ENCODE results near the gene FGF14.

The FGF14 gene

GRCh38 chr13:102227741-102228140 lies 174.1 kb downstream of the FGF14 start:
- no peaks in the 10 kb centered on the region for H3K36me3 ChIP-seq (ENCODE audit: control insufficient read depth, insufficient read depth, low read length)
- no peak for TF ChIP-seq CTCF (IDR thresholded peaks at IDR 0.05; ENCODE audit: insufficient read depth, low read length, poor library complexity, severe bottlenecking)
- no peak for DNase-seq (ENCODE audit: extremely low read depth, insufficient read length)
- no peaks in the 10 kb centered on the region for H3K27me3 ChIP-seq (replicated peaks; ENCODE audit: control insufficient read depth, insufficient read depth, low read length)
- no peak overlapping the region for H3K4me3 ChIP-seq (replicated peaks; ENCODE audit: low read depth, low read length)

- no peak overlapping the region for H3K4me3 ChIP-seq (replicated peaks; ENCODE audit: low read depth, low read length)
- no peaks in the 10 kb centered on the region for H3K27me3 ChIP-seq (replicated peaks; ENCODE audit: control insufficient read depth, insufficient read depth, low read length)
- no peak for DNase-seq (ENCODE audit: extremely low read depth, insufficient read length)
- H3K36me3 ChIP-seq (ENCODE audit: control insufficient read depth, insufficient read depth, low read length), result no peaks in the 10 kb centered on the region
- TF ChIP-seq CTCF (IDR thresholded peaks at IDR 0.05; ENCODE audit: insufficient read depth, low read length, poor library complexity, severe bottlenecking), result no peak
Measured at GRCh38 chr13:102226591-102226990, 175.3 kb downstream of the FGF14 start.

GRCh38 chr13:102225892-102226291 lies 176.0 kb downstream of the FGF14 start:
- TF ChIP-seq CTCF (IDR thresholded peaks at IDR 0.05; ENCODE audit: insufficient read depth, low read length, poor library complexity, severe bottlenecking), result no peak
- no peak overlapping the region for H3K4me3 ChIP-seq (replicated peaks; ENCODE audit: low read depth, low read length)
- DNase-seq (ENCODE audit: extremely low read depth, insufficient read length), result no peak
- no peaks in the 10 kb centered on the region for H3K36me3 ChIP-seq (ENCODE audit: control insufficient read depth, insufficient read depth, low read length)
- no peaks in the 10 kb centered on the region for H3K27me3 ChIP-seq (replicated peaks; ENCODE audit: control insufficient read depth, insufficient read depth, low read length)

- Histone ChIP-seq H3K27me3 (replicated peaks; ENCODE audit: control insufficient read depth, insufficient read depth, low read length) (no peaks in the 10 kb centered on the region), H3K4me3 (replicated peaks; ENCODE audit: low read depth, low read length) (no peak overlapping the region), H3K36me3 (ENCODE audit: control insufficient read depth, insufficient read depth, low read length) (no peaks in the 10 kb centered on the region)
- DNase-seq (ENCODE audit: extremely low read depth, insufficient read length), result no peak
- TF ChIP-seq CTCF (IDR thresholded peaks at IDR 0.05; ENCODE audit: insufficient read depth, low read length, poor library complexity, severe bottlenecking), result no peak
Measured at GRCh38 chr13:102220681-102221228, 181.1 kb downstream of the FGF14 start.

- DNase-seq (ENCODE audit: extremely low read depth, insufficient read length), result no peak
- Histone ChIP-seq H3K36me3 (ENCODE audit: control insufficient read depth, insufficient read depth, low read length) (no peaks in the 10 kb centered on the region), H3K4me3 (replicated peaks; ENCODE audit: low read depth, low read length) (no peak overlapping the region), H3K27me3 (replicated peaks; ENCODE audit: control insufficient read depth, insufficient read depth, low read length) (no peaks in the 10 kb centered on the region)
- TF ChIP-seq CTCF (IDR thresholded peaks at IDR 0.05; ENCODE audit: insufficient read depth, low read length, poor library complexity, severe bottlenecking), result no peak
Measured at GRCh38 chr13:102214956-102215355, 186.9 kb downstream of the FGF14 start.

- no peak for TF ChIP-seq CTCF (IDR thresholded peaks at IDR 0.05; ENCODE audit: insufficient read depth, low read length, poor library complexity, severe bottlenecking)
- no peak for DNase-seq (ENCODE audit: extremely low read depth, insufficient read length)
- H3K4me3 ChIP-seq (replicated peaks; ENCODE audit: low read depth, low read length), result no peak overlapping the region
- H3K36me3 ChIP-seq (ENCODE audit: control insufficient read depth, insufficient read depth, low read length), result no peaks in the 10 kb centered on the region
- H3K27me3 ChIP-seq (replicated peaks; ENCODE audit: control insufficient read depth, insufficient read depth, low read length), result no peaks in the 10 kb centered on the region
Measured at GRCh38 chr13:102212729-102213128, 189.1 kb downstream of the FGF14 start.
